H1 (cell line): ENCODE results near the gene ERP29. TPM values are rescaled to one million over a fixed set of nuclear protein-coding genes. Genes with fewer than 3 reads are reported as not detected.

Experiments
- CTCF ChIA-PET: fragments of 300-600 bp; sonication (Branson Sonifier 250); formaldehyde crosslinking; loops from one replicate; lab custom pipeline; 2021; ENCODE audit not compliant: partially characterized antibody; lab: Charles Lee
- POLR2A ChIA-PET: fragments of 300-600 bp; sonication (Branson Sonifier 250); formaldehyde crosslinking; loops from one replicate; lab custom pipeline; 2021; ENCODE audit warnings: inconsistent platforms; ENCODE audit not compliant: partially characterized antibody; lab: Charles Lee
- DNase-seq, 2 experiments: peaks; one replicate each; pipeline versions ENCODE4 v3.0.0 to v3.0.0-alpha.2; 2010 to 2022; ENCODE audit warnings: low spot score in 2 of 2, low read depth in 1 of 2, mixed read lengths in 1 of 2
- FAIRE-seq: peaks from 2 replicates; lab custom pipeline; 2011; peaks lifted over from hg19 to GRCh38; lab: Jason Lieb, UNC
- H2AFZ ChIP-seq: 2 replicates; pipeline ENCODE4 v1.8.1; 2012; ENCODE audit warnings: low read length, inconsistent platforms
- H2AK5ac ChIP-seq: 2 replicates; pipeline ENCODE4 v1.6.1; 2013; ENCODE audit warnings: low read depth, low read length
- H2BK120ac ChIP-seq: replicated peaks from 2 replicates; pipeline ENCODE3; 2013; ENCODE audit warnings: low read depth, low read length, inconsistent platforms
- H2BK12ac ChIP-seq: 2 replicates; pipeline ENCODE4 v1.6.1; 2013; ENCODE audit warnings: low read depth, low read length
- H2BK15ac ChIP-seq: 2 replicates; pipeline ENCODE4 v1.6.1; 2013; ENCODE audit warnings: low read length
- H2BK20ac ChIP-seq: 2 replicates; pipeline ENCODE4 v1.6.1; 2013; ENCODE audit warnings: low read length
- H2BK5ac ChIP-seq: 2 replicates; pipeline ENCODE4 v1.6.1; 2013; ENCODE audit warnings: low read depth, low read length
- H3K14ac ChIP-seq: 2 replicates; pipeline ENCODE4 v1.6.1; 2013; ENCODE audit warnings: inconsistent platforms; ENCODE audit not compliant: insufficient read length
- H3K18ac ChIP-seq: 2 replicates; pipeline ENCODE4 v1.6.1; 2013; ENCODE audit warnings: low read length; ENCODE audit errors: extremely low read depth
- H3K23ac ChIP-seq: 2 replicates; pipeline ENCODE4 v1.6.1; 2013; ENCODE audit warnings: inconsistent platforms; ENCODE audit not compliant: insufficient read length
- H3K23me2 ChIP-seq: 2 replicates; pipeline ENCODE4 v1.6.1; 2013; ENCODE audit warnings: low read depth, low read length
- H3K27ac ChIP-seq: 2 replicates; pipeline ENCODE4 v1.6.1; 2011; ENCODE audit warnings: low read depth, low read length, inconsistent platforms
- H3K27me3 ChIP-seq, 4 experiments: replicated peaks in 1 of 4; 1 replicate in 1 of 4; 2 replicates in 3 of 4; pipeline versions ENCODE4 v1.6.1 to v1.8.1; 2011 to 2013; ENCODE audit warnings: low read length in 3 of 4, mild to moderate bottlenecking in 3 of 4, inconsistent platforms in 2 of 4, mixed read lengths in 2 of 4, moderate library complexity in 1 of 4; ENCODE audit not compliant: control insufficient read depth in 3 of 4, insufficient read depth in 3 of 4; ENCODE audit errors: extremely low read depth in 1 of 4
- H3K36me3 ChIP-seq, 4 experiments: 2 replicates each; pipeline versions ENCODE4 v1.6.1 to v1.8.1; 2011 to 2013; ENCODE audit warnings: mild to moderate bottlenecking in 4 of 4, low read length in 3 of 4, moderate library complexity in 2 of 4, control low read depth in 1 of 4, inconsistent platforms in 1 of 4; ENCODE audit not compliant: insufficient read depth in 4 of 4, control insufficient read depth in 2 of 4
- H3K4ac ChIP-seq: replicated peaks from 2 replicates; pipeline ENCODE3; 2013; ENCODE audit warnings: low read length, low read depth, mixed read lengths, inconsistent platforms; ENCODE audit not compliant: insufficient read length
- H3K4me1 ChIP-seq, 4 experiments: replicated peaks in 1 of 4; 1 replicate in 1 of 4; 2 replicates in 3 of 4; pipeline versions ENCODE4 v1.6.1 to v1.8.1; 2011 to 2013; ENCODE audit warnings: low read length in 3 of 4, inconsistent platforms in 2 of 4, mixed read lengths in 1 of 4; ENCODE audit not compliant: insufficient read depth in 4 of 4, control insufficient read depth in 3 of 4
- H3K4me2 ChIP-seq, 2 experiments: 2 replicates each; pipeline versions ENCODE4 v1.6.1 to v1.8.1; 2011 to 2013; ENCODE audit warnings: low read depth in 2 of 2, low read length in 2 of 2, control low read depth in 1 of 2, inconsistent platforms in 1 of 2, mild to moderate bottlenecking in 1 of 2; ENCODE audit not compliant: insufficient read depth in 1 of 2
- H3K4me3 ChIP-seq, 4 experiments: fragments of 200-600, 300-600 bp in 1 of 4; sonication (generic), shearing (Covaris generic), sonication (Bioruptor Twin) in 1 of 4; 2 replicates each; pipeline versions ENCODE4 v1.5.1 to v1.8.1; 2011 to 2016; ENCODE audit warnings: low read length in 4 of 4, low read depth in 3 of 4, control low read depth in 2 of 4, inconsistent platforms in 2 of 4, mild to moderate bottlenecking in 2 of 4, mixed read lengths in 1 of 4, moderate library complexity in 1 of 4; ENCODE audit not compliant: insufficient read depth in 2 of 4; ENCODE audit errors: extremely low read depth in 1 of 4
- H3K56ac ChIP-seq: replicated peaks from 2 replicates; pipeline ENCODE3; 2013; ENCODE audit warnings: low read depth, mild to moderate bottlenecking, mixed read lengths, low read length, inconsistent platforms; ENCODE audit not compliant: insufficient read length
- H3K79me1 ChIP-seq: 2 replicates; pipeline ENCODE4 v1.6.1; 2013; ENCODE audit warnings: low read depth, low read length, control low read depth
- H3K79me2 ChIP-seq, 2 experiments: 2 replicates each; pipeline versions ENCODE4 v1.6.1 to v1.8.1; 2012 to 2013; ENCODE audit warnings: low read length in 2 of 2, mild to moderate bottlenecking in 2 of 2, inconsistent platforms in 1 of 2; ENCODE audit not compliant: insufficient read depth in 2 of 2, control insufficient read depth in 1 of 2
- H3K9ac ChIP-seq, 4 experiments: replicated peaks in 1 of 4; 1 replicate in 1 of 4; 2 replicates in 3 of 4; pipeline versions ENCODE4 v1.6.1 to v1.8.1; 2011 to 2013; ENCODE audit warnings: low read depth in 3 of 4, low read length in 3 of 4, control low read depth in 2 of 4, mild to moderate bottlenecking in 2 of 4, moderate library complexity in 2 of 4, inconsistent platforms in 1 of 4; ENCODE audit errors: extremely low read depth in 1 of 4
- H3K9me3 ChIP-seq, 2 experiments: 2 replicates each; pipeline versions ENCODE4 v1.6.1 to v1.8.1; 2012 to 2013; ENCODE audit warnings: mild to moderate bottlenecking in 2 of 2, moderate library complexity in 2 of 2, control low read depth in 1 of 2, inconsistent platforms in 1 of 2, low read depth in 1 of 2, low read length in 1 of 2, mixed read lengths in 1 of 2; ENCODE audit not compliant: insufficient read depth in 2 of 2
- H4K20me1 ChIP-seq, 2 experiments: replicated peaks in 1 of 2; 2 replicates each; pipeline versions ENCODE3 to v1.8.1; 2011 to 2013; ENCODE audit warnings: inconsistent platforms in 2 of 2, low read length in 2 of 2, mild to moderate bottlenecking in 1 of 2; ENCODE audit not compliant: insufficient read depth in 2 of 2, control insufficient read depth in 1 of 2
- H4K5ac ChIP-seq: 2 replicates; pipeline ENCODE4 v1.6.1; 2013; ENCODE audit warnings: low read length, low read depth, mixed read lengths, inconsistent platforms; ENCODE audit not compliant: insufficient read length
- H4K8ac ChIP-seq: 2 replicates; pipeline ENCODE4 v1.8.0; 2013; ENCODE audit warnings: mild to moderate bottlenecking, moderate library complexity, low read length, inconsistent platforms; ENCODE audit not compliant: insufficient read depth; ENCODE audit errors: extremely low read depth
- H4K91ac ChIP-seq: replicated peaks from 2 replicates; pipeline ENCODE3; 2013; ENCODE audit warnings: low read length, mixed read lengths, inconsistent platforms; ENCODE audit not compliant: insufficient read length
- ASH2L ChIP-seq: fragments of 200-600, 300-600 bp; sonication (generic); IDR thresholded peaks from one replicate; pipeline ENCODE4 v1.7.1; 2017; ENCODE audit warnings: low read length
- BACH1 ChIP-seq: IDR thresholded peaks from 2 replicates; pipeline ENCODE4 v1.6.1; 2012; ENCODE audit warnings: low read length, improper control_type of control experiment
- BCL11A ChIP-seq, 2 experiments: IDR thresholded peaks; one replicate each; pipeline ENCODE4 v1.6.1; 2011; ENCODE audit warnings: low read depth in 2 of 2, low read length in 2 of 2, mild to moderate bottlenecking in 2 of 2
- CEBPB ChIP-seq: IDR thresholded peaks from 2 replicates; pipeline ENCODE4 v1.6.1; 2012; ENCODE audit warnings: low read depth, low read length
- EGR1 ChIP-seq: IDR thresholded peaks from 2 replicates; pipeline ENCODE4 v1.6.1; 2011; ENCODE audit warnings: low read depth, low read length, borderline replicate concordance
- HDAC6 ChIP-seq: IDR thresholded peaks from one replicate; pipeline ENCODE4 v1.7.1; 2012; ENCODE audit warnings: low read depth, mild to moderate bottlenecking, inconsistent platforms, low read length, moderate library complexity
- MAFK ChIP-seq: IDR thresholded peaks from 2 replicates; pipeline ENCODE4 v1.6.1; 2012; ENCODE audit warnings: low read depth, mild to moderate bottlenecking, improper control_type of control experiment, low read length
- WGBS, 2 experiments: shearing (Covaris generic) in 1 of 2; methylation state at CpG; one replicate each; pipeline versions ENCODE4 v1.1.6 to v1.1.7; 2013 to 2015; ENCODE audit warnings: low lambda C conversion rate in 2 of 2, mixed read lengths in 2 of 2, inconsistent platforms in 1 of 2, low coverage in 1 of 2, missing lambda C conversion rate in 1 of 2; ENCODE audit not compliant: insufficient replicate concordance in 2 of 2, insufficient coverage in 1 of 2, insufficient read length in 1 of 2; ENCODE audit errors: extremely low coverage in 1 of 2, missing lambda C conversion rate in 1 of 2; 5-methylcytosine and 5-hydroxymethylcytosine counted together
- polyA plus RNA-seq, 7 experiments: library from polyadenylated mRNA; depleted of rRNA in 3 of 7; stranded (reverse) in 5 of 7; unstranded in 2 of 7; fragments of >200 nt in 5 of 7; fragments of 200-250 nt in 2 of 7; gene quantifications; 1 replicate in 5 of 7; 2 replicates in 1 of 7; 4 replicates in 1 of 7; pipeline versions ENCODE4 v1.2.1 to v1.2.3, GENCODE V29; 2011 to 2013; ENCODE audit warnings: missing spikeins in 2 of 7, mixed read lengths in 2 of 7
- total RNA-seq: library from RNA; stranded (reverse); fragmentation: NEBNext Ultra II Directional; extraction: Animal tissue kit (Norgen Biotek cat#: 25700); gene quantifications from 2 replicates; pipeline ENCODE4 v1.2.1, GENCODE V29; 2021
- TF ChIP-seq, protein P1 (sequence below): IDR thresholded peaks from 2 replicates; pipeline ENCODE4 v1.6.1; 2012; ENCODE audit warnings: inconsistent platforms
- TF ChIP-seq, protein P2 (sequence below), 3 experiments: IDR thresholded peaks; 1 replicate in 2 of 3; 2 replicates in 1 of 3; pipeline versions ENCODE4 v1.5.1 to v1.6.1; 2011; ENCODE audit warnings: low read length in 3 of 3, mild to moderate bottlenecking in 3 of 3, inconsistent platforms in 2 of 3, low read depth in 1 of 3, moderate library complexity in 1 of 3; ENCODE audit not compliant: insufficient read depth in 1 of 3; ENCODE audit errors: control extremely low read depth in 1 of 3
- TF ChIP-seq, protein P3 (sequence below): IDR thresholded peaks from 2 replicates; pipeline ENCODE4 v1.6.1; 2012; ENCODE audit warnings: low read length, inconsistent platforms

The ERP29 gene
- total and polyA plus RNA-seq, 2 of the 8 experiments (the other 6 are each of a cell fraction or from before 2014, with no cell fraction given) = 88.7 to 171 TPM

DNA sequence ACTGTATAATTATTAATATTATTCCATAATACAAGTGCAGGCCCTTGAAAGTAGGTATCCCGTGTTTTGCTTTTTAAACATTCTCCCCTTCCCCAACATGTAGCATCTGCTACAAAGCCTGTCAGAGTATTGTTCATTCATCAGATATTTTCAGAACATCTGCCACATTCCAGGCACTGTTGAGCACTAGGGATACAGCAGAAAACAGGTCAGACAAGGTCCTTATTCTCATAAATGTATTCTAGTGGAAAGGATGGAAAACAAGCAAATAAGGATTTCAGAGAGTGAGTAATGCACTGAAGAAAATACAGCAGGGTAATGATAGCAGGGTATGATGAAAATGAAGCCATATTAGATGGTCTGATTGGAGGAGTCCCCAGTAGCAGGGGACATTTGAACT is 3.8 kb downstream of the ERP29 start:
- ChIA-PET POLR2A (interaction anchor here (0.6 to 6.1 kb wide), 7 partner anchors 7 to 179 kb away, joined by 3 to 88 read pairs (median 3); no protein-coding TSS in a partner anchor), CTCF (interaction anchor here (1.1 to 1.4 kb wide), 2 partner anchors 10 to 89 kb away, joined by 3 read pairs; no protein-coding TSS in a partner anchor)
- TF ChIP-seq EGR1 = no peak
- TF ChIP-seq, protein P1, sequence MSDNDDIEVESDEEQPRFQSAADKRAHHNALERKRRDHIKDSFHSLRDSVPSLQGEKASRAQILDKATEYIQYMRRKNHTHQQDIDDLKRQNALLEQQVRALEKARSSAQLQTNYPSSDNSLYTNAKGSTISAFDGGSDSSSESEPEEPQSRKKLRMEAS = no peak
- no peak for TF ChIP-seq MAFK
- no peak for TF ChIP-seq ASH2L
- TF ChIP-seq BCL11A (IDR thresholded peaks at IDR 0.05; ENCODE audit: low read depth in 2 of 2, low read length in 2 of 2) = no peak
- TF ChIP-seq CEBPB = no peak
- no peak for TF ChIP-seq HDAC6
- no peak for TF ChIP-seq BACH1
- TF ChIP-seq, protein P2, sequence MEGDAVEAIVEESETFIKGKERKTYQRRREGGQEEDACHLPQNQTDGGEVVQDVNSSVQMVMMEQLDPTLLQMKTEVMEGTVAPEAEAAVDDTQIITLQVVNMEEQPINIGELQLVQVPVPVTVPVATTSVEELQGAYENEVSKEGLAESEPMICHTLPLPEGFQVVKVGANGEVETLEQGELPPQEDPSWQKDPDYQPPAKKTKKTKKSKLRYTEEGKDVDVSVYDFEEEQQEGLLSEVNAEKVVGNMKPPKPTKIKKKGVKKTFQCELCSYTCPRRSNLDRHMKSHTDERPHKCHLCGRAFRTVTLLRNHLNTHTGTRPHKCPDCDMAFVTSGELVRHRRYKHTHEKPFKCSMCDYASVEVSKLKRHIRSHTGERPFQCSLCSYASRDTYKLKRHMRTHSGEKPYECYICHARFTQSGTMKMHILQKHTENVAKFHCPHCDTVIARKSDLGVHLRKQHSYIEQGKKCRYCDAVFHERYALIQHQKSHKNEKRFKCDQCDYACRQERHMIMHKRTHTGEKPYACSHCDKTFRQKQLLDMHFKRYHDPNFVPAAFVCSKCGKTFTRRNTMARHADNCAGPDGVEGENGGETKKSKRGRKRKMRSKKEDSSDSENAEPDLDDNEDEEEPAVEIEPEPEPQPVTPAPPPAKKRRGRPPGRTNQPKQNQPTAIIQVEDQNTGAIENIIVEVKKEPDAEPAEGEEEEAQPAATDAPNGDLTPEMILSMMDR (IDR thresholded peaks at IDR 0.05; ENCODE audit: control extremely low read depth in 1 of 3, insufficient read depth in 1 of 3, low read depth in 1 of 3, low read length in 3 of 3) = no peak
- TF ChIP-seq, protein P3, sequence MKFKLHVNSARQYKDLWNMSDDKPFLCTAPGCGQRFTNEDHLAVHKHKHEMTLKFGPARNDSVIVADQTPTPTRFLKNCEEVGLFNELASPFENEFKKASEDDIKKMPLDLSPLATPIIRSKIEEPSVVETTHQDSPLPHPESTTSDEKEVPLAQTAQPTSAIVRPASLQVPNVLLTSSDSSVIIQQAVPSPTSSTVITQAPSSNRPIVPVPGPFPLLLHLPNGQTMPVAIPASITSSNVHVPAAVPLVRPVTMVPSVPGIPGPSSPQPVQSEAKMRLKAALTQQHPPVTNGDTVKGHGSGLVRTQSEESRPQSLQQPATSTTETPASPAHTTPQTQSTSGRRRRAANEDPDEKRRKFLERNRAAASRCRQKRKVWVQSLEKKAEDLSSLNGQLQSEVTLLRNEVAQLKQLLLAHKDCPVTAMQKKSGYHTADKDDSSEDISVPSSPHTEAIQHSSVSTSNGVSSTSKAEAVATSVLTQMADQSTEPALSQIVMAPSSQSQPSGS = no peak

More for the DNA sequence above, 3.8 kb downstream of the ERP29 start:
- Histone ChIP-seq H4K8ac (no peak overlapping the region), H2BK20ac (no peak overlapping the region), H2AK5ac (no peak overlapping the region), H2BK5ac (no peak overlapping the region), H4K20me1 (peaks cover 14 to 21% of the 10 kb centered on the region in 2 experiments), H3K9ac (no peak overlapping the region), H3K9me3 (no peaks in the 10 kb centered on the region), H2AFZ (no peak overlapping the region), H3K18ac (no peak overlapping the region), H3K23me2 (peaks cover 4% of the 10 kb centered on the region), H3K4me2 (no peak overlapping the region), H3K79me2 (peaks cover 20 to 84% of the 10 kb centered on the region in 2 experiments), H3K56ac (no peak overlapping the region), H2BK120ac (no peak overlapping the region), H3K79me1 (peaks cover 21% of the 10 kb centered on the region), H4K5ac (no peak overlapping the region), H3K27ac (no peak overlapping the region), H3K4me1 (peaks cover 0 to 5% (median 4%) of the 10 kb centered on the region in 4 experiments; a peak in 4 of 7 replicates), H3K4me3 (no peak overlapping the region), H2BK15ac (no peak overlapping the region), H3K14ac (no peak overlapping the region), H3K4ac (no peak overlapping the region), H4K91ac (no peak overlapping the region), H3K27me3 (no peaks in the 10 kb centered on the region), H3K23ac (no peak overlapping the region), H3K36me3 (peaks cover 3 to 56% (median 32%) of the 10 kb centered on the region in 4 experiments; a peak in 6 of 8 replicates), H2BK12ac (no peak overlapping the region)
- FAIRE-seq (no peak), DNase-seq (no peak)
- 94% methylated on average over 1 of the region's 1 CpG; no CpG with 5 or more reads in 1 of the 2 experiments for WGBS, 2 experiments
